ENCODE results near the gene KLHDC1.

- no peak for TF ChIP-seq ZNF8 (CRISPR knock-in tag; IDR thresholded peaks at IDR 0.05)
- TF ChIP-seq POU6F1 (CRISPR knock-in tag; IDR thresholded peaks at IDR 0.05; ENCODE audit: borderline replicate concordance, low read depth): no peak
- TF ChIP-seq ZFP30 (CRISPR knock-in tag; IDR thresholded peaks at IDR 0.05): no peak
- TF ChIP-seq CSDC2 (CRISPR knock-in tag; IDR thresholded peaks at IDR 0.05): no peak
- TF ChIP-seq RARB (CRISPR knock-in tag; IDR thresholded peaks at IDR 0.05): no peak
- no peak for TF ChIP-seq PATZ1 (CRISPR knock-in tag; IDR thresholded peaks at IDR 0.05; ENCODE audit: borderline replicate concordance)
- TF ChIP-seq PPARA (CRISPR knock-in tag; IDR thresholded peaks at IDR 0.05; ENCODE audit: borderline replicate concordance): no peak
- TF ChIP-seq ZFP3 (CRISPR knock-in tag; IDR thresholded peaks at IDR 0.05): no peak
- TF ChIP-seq CREB5 (CRISPR knock-in tag; IDR thresholded peaks at IDR 0.05; ENCODE audit: low read depth): no peak
- TF ChIP-seq TOX (CRISPR knock-in tag; IDR thresholded peaks at IDR 0.05; ENCODE audit: borderline replicate concordance): no peak
- TF ChIP-seq SNAI2 (CRISPR knock-in tag; IDR thresholded peaks at IDR 0.05): no peak
- no peak for TF ChIP-seq CSRNP3 (CRISPR knock-in tag; IDR thresholded peaks at IDR 0.05)
- no peak for TF ChIP-seq ZC3H10 (CRISPR knock-in tag; IDR thresholded peaks at IDR 0.05)
- TF ChIP-seq ARNTL (CRISPR knock-in tag; IDR thresholded peaks at IDR 0.05; ENCODE audit: borderline replicate concordance, low read depth): no peak
Measured at GRCh38 chr14:49769171-49769570, 76.3 kb downstream of the KLHDC1 start.
